NCI-H226 (cell line): ENCODE results near the gene TIAL1.
A peak's percentile ranks its signal among the peaks of the same experiment; 100 is the strongest.
"Not testable (repeated sequence)": the region's sequence is repeated elsewhere in the genome, so short reads cannot be mapped to it uniquely, and the experiment has no call there.

Experiments
- DNase-seq: peaks from one replicate; pipeline ENCODE4 v3.0.0-alpha.2; 2015

The TIAL1 gene

GRCh38 chr10:119596537-119597404 lies at the start of gene TIAL1:
TIAL1 (minus strand) TSS chr10:119596964; CDS start chr10:119596465, 499 bp downstream.
- peak; percentile 95 for DNase-seq

GRCh38 chr10:119644994-119645393 lies 48.2 kb upstream of the TIAL1 start:
- no peak for DNase-seq

GRCh38 chr10:119644205-119644814 lies 47.5 kb upstream of the TIAL1 start:
- no peak for DNase-seq

- DNase-seq = no peak
These were observed 46.8 kb upstream of the TIAL1 start for GRCh38 chr10:119643306-119644204.

GRCh38 chr10:119642556-119643111 lies 45.9 kb upstream of the TIAL1 start:
- no peak for DNase-seq

GRCh38 chr10:119640875-119641526 lies 44.2 kb upstream of the TIAL1 start:
- DNase-seq = no peak

GRCh38 chr10:119640384-119640783 lies 43.6 kb upstream of the TIAL1 start:
- no peak for DNase-seq

- DNase-seq = no peak
These were observed 42.2 kb upstream of the TIAL1 start for GRCh38 chr10:119638982-119639381.

GRCh38 chr10:119637631-119638030 lies 40.9 kb upstream of the TIAL1 start:
- DNase-seq = no peak

GRCh38 chr10:119634219-119634544 lies 37.4 kb upstream of the TIAL1 start:
- no peak for DNase-seq

GRCh38 chr10:119633538-119634218 lies 36.9 kb upstream of the TIAL1 start:
- DNase-seq = no peak

- no peak for DNase-seq
These were observed 33.5 kb upstream of the TIAL1 start for GRCh38 chr10:119630300-119630699.

- no peak for DNase-seq
These were observed 29.0 kb upstream of the TIAL1 start for GRCh38 chr10:119625570-119626280.

GRCh38 chr10:119621078-119621384 lies 24.3 kb upstream of the TIAL1 start:
- no peak for DNase-seq

- peak; percentile 20 for DNase-seq
These were observed 23.7 kb upstream of the TIAL1 start for GRCh38 chr10:119620241-119621077.

- not testable (repeated sequence) for DNase-seq
These were observed 23.0 kb upstream of the TIAL1 start for GRCh38 chr10:119619811-119620210.

GRCh38 chr10:119619215-119619614 lies 22.5 kb upstream of the TIAL1 start:
- no peak for DNase-seq

GRCh38 chr10:119616882-119617570 lies 20.3 kb upstream of the TIAL1 start:
- no peak for DNase-seq

- DNase-seq = no peak
These were observed 17.9 kb upstream of the TIAL1 start for GRCh38 chr10:119614686-119615085.

GRCh38 chr10:119613741-119614140 lies 17.0 kb upstream of the TIAL1 start:
- no peak for DNase-seq
